Erythroblast (primary cell): ENCODE data around the gene HSDL1.

Experiments used
- GATA1 ChIP-seq: IDR thresholded peaks from 2 replicates; pipeline ENCODE4 v1.6.1; 2011; ENCODE audit warnings: low read depth, mild to moderate bottlenecking, control low read depth, low read length, moderate library complexity
- POLR2A ChIP-seq: IDR thresholded peaks from 2 replicates; pipeline ENCODE4 v1.6.1; 2011; ENCODE audit warnings: mild to moderate bottlenecking, low read length

DNA sequence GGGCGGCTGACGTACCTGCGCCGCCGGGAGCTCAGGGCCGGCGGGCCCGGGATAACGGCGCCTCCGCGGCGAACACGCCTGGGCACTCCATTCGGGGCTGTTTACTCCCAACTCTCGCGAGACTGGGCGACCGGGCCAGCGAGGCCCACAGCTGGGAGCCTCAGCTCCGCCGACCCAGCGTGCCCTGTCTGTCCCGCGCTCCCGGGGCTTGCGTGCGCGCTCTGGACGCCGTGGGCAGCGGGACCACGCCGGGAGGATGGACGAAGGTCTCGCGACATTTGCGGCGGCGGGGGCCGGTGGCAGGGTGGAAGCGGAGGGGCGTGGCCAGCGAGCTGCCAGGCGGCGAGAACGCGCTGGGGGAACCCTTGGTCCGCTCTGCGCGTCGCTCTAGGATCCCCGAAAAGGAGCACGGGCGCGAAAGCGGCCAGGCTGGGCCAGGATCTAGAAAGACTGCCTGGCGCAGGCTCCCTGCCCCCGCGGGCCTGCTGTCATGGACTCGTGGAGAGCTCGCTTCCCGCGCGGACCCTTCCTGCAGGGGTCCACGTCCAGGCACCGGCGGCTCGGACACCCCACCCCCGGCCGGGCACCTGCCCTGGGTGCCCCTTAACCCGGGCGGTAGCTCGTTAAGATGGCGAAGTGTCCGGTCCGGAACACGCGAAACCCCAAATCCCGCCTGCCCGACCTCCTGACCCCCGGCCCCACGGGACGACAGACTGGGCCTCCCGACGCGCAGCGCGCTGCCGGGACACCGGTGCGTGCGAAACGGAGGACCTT is 28.1 kb downstream of the HSDL1 start, which contains the start of gene MBTPS1:
- TF ChIP-seq POLR2A = peak; percentile 82
- TF ChIP-seq GATA1 = no peak
